Measurements from ENCODE around the gene SQSTM1.

DNA sequence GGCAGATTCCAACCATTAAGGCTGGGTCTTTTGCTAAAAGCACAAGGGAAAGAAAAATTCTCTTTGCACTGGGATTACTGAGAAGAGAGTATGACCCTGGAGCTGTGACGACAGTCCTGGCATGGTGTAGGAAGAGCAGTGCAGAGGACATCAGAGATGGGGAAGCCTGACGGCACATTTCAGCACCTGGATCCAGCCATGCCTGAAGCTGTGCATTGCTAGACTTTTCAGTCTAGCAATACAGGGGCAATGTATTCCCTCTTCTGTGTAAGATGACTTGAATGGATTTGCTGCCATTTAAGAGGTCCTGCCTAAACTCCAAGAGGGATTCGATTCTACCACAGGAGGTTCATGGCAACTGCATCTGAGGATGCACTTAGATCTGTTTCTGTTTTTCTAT, 50.2 kb downstream of the SQSTM1 start:
- TF ChIP-seq, protein P1, sequence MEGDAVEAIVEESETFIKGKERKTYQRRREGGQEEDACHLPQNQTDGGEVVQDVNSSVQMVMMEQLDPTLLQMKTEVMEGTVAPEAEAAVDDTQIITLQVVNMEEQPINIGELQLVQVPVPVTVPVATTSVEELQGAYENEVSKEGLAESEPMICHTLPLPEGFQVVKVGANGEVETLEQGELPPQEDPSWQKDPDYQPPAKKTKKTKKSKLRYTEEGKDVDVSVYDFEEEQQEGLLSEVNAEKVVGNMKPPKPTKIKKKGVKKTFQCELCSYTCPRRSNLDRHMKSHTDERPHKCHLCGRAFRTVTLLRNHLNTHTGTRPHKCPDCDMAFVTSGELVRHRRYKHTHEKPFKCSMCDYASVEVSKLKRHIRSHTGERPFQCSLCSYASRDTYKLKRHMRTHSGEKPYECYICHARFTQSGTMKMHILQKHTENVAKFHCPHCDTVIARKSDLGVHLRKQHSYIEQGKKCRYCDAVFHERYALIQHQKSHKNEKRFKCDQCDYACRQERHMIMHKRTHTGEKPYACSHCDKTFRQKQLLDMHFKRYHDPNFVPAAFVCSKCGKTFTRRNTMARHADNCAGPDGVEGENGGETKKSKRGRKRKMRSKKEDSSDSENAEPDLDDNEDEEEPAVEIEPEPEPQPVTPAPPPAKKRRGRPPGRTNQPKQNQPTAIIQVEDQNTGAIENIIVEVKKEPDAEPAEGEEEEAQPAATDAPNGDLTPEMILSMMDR (IDR thresholded peaks at IDR 0.05) = no peak
- no peak for TF ChIP-seq EP300 (IDR thresholded peaks at IDR 0.05; ENCODE audit: borderline replicate concordance in 1 of 2, low read depth in 1 of 2, low read length in 1 of 2)
- no peak for TF ChIP-seq TAF1 (IDR thresholded peaks at IDR 0.05; ENCODE audit: borderline replicate concordance, low read depth, low read length)
- no peak for TF ChIP-seq RXRA (IDR thresholded peaks at IDR 0.05; ENCODE audit: borderline replicate concordance, low read depth)
- TF ChIP-seq TEAD4 (IDR thresholded peaks at IDR 0.05; ENCODE audit: borderline replicate concordance, insufficient read depth) = no peak
- TF ChIP-seq GABPA (IDR thresholded peaks at IDR 0.05; ENCODE audit: low read depth) = no peak
- TF ChIP-seq YY1 (IDR thresholded peaks at IDR 0.05; ENCODE audit: low read depth) = no peak
- TF ChIP-seq FOXJ3 (CRISPR knock-in tag; IDR thresholded peaks at IDR 0.05) = no peak
- no peak for TF ChIP-seq SMC3 (IDR thresholded peaks at IDR 0.05; ENCODE audit: low read depth, low read length)
- no peak for TF ChIP-seq POLR2AphosphoS5 (IDR thresholded peaks at IDR 0.05; ENCODE audit: low read depth, low read length)

Measured in SK-N-SH (cell line).